ENCODE results near the gene MOB3A. TPM values are rescaled to one million over a fixed set of nuclear protein-coding genes. Genes with fewer than 3 reads are reported as not detected.

MOB3A gene
- total and polyA plus RNA-seq, 2 of the 13 experiments (the other 11 are each of a cell fraction or from before 2014, with no cell fraction given) = 3.5 to 17.8 TPM

GRCh38 chr19:2096034-2096479 is at the start of gene MOB3A (continued):
- TF ChIP-seq ZNF563 (CRISPR knock-in tag; IDR thresholded peaks at IDR 0.05) = peak; percentile 81
- TF ChIP-seq REPIN1 (CRISPR knock-in tag; IDR thresholded peaks at IDR 0.05; ENCODE audit: borderline replicate concordance, low read depth) = peak; percentile 89; the same call in 1 of the 2 replicates
- TF ChIP-seq ZNF24 (IDR thresholded peaks at IDR 0.05) = 0 out of 2 replicates have a peak, but pooled peaks have one; percentile 53
- peak; percentile 31 for TF ChIP-seq ATF3 (CRISPR knock-in tag; IDR thresholded peaks at IDR 0.05)
- TF ChIP-seq ZNF543 (CRISPR knock-in tag; IDR thresholded peaks at IDR 0.05) = peak; percentile 78; the same call in 1 of the 2 replicates
- peak; percentile 89 for TF ChIP-seq HOXA3 (CRISPR knock-in tag; IDR thresholded peaks at IDR 0.05)
- peak; percentile 76; the same call in 1 of the 2 replicates for TF ChIP-seq LBX2 (CRISPR knock-in tag; IDR thresholded peaks at IDR 0.05; ENCODE audit: borderline replicate concordance)
- no peak for TF ChIP-seq SRSF4 (IDR thresholded peaks at IDR 0.05; ENCODE audit: low read depth, low read length, poor library complexity, severe bottlenecking)
- peak; percentile 92; the same call in 1 of the 2 replicates for TF ChIP-seq ZNF776 (CRISPR knock-in tag; IDR thresholded peaks at IDR 0.05)
- peak; percentile 78; the same call in 1 of the 2 replicates for TF ChIP-seq ZIK1 (CRISPR knock-in tag; IDR thresholded peaks at IDR 0.05; ENCODE audit: borderline replicate concordance, low read depth)
- TF ChIP-seq TRIM24 (CRISPR knock-in tag; IDR thresholded peaks at IDR 0.05) = no peak
- peak; percentile 91 for TF ChIP-seq ARHGAP35 (CRISPR knock-in tag; IDR thresholded peaks at IDR 0.05; ENCODE audit: borderline replicate concordance)
- peak; percentile 81 for TF ChIP-seq GATAD1 (CRISPR knock-in tag; IDR thresholded peaks at IDR 0.05)
- TF ChIP-seq ZNF431 (CRISPR knock-in tag; IDR thresholded peaks at IDR 0.05; ENCODE audit: borderline replicate concordance, low read depth) = 0 out of 2 replicates have a peak, but pooled peaks have one; percentile 35
- peak; percentile 55; the same call in 1 of the 2 replicates for TF ChIP-seq ZNF761 (CRISPR knock-in tag; conservative IDR thresholded peaks at IDR 0.05)
- TF ChIP-seq RXRB (CRISPR knock-in tag; IDR thresholded peaks at IDR 0.05; ENCODE audit: borderline replicate concordance) = peak; percentile 49; the same call in 1 of the 2 replicates
- peak; percentile 81; the same call in 1 of the 2 replicates for TF ChIP-seq KDM5A (IDR thresholded peaks at IDR 0.05; ENCODE audit: borderline replicate concordance, low read length)
- TF ChIP-seq HOXD1 (CRISPR knock-in tag; IDR thresholded peaks at IDR 0.05) = 0 out of 2 replicates have a peak, but pooled peaks have one; percentile 65
- no peak for TF ChIP-seq TEF (CRISPR knock-in tag; IDR thresholded peaks at IDR 0.05)
- peak in 1 of 2 experiments; percentile 35; a peak in 1 of 4 replicates for TF ChIP-seq ATF4 (CRISPR knock-in tag; IDR thresholded peaks at IDR 0.05)
- peak; percentile 66 for TF ChIP-seq ZBTB7B (CRISPR knock-in tag; IDR thresholded peaks at IDR 0.05)
- TF ChIP-seq ZNF362 (CRISPR knock-in tag; IDR thresholded peaks at IDR 0.05; ENCODE audit: borderline replicate concordance) = peak; percentile 47; the same call in 1 of the 2 replicates
- peak; percentile 32; the same call in 1 of the 2 replicates for TF ChIP-seq ZNF510 (CRISPR knock-in tag; IDR thresholded peaks at IDR 0.05; ENCODE audit: low read depth)
- no peak for TF ChIP-seq AGO1 (IDR thresholded peaks at IDR 0.05; ENCODE audit: low read depth, low read length, poor library complexity, severe bottlenecking)
- TF ChIP-seq CSRNP2 (CRISPR knock-in tag; conservative IDR thresholded peaks at IDR 0.05; ENCODE audit: low read depth) = no peak

Measured in HepG2 (cell line).